ENCODE data around the gene IGSF9B.
"Not testable (repeated sequence)": the region's sequence is repeated elsewhere in the genome, so short reads cannot be mapped to it uniquely, and the experiment has no call there.

The IGSF9B gene, protein sequence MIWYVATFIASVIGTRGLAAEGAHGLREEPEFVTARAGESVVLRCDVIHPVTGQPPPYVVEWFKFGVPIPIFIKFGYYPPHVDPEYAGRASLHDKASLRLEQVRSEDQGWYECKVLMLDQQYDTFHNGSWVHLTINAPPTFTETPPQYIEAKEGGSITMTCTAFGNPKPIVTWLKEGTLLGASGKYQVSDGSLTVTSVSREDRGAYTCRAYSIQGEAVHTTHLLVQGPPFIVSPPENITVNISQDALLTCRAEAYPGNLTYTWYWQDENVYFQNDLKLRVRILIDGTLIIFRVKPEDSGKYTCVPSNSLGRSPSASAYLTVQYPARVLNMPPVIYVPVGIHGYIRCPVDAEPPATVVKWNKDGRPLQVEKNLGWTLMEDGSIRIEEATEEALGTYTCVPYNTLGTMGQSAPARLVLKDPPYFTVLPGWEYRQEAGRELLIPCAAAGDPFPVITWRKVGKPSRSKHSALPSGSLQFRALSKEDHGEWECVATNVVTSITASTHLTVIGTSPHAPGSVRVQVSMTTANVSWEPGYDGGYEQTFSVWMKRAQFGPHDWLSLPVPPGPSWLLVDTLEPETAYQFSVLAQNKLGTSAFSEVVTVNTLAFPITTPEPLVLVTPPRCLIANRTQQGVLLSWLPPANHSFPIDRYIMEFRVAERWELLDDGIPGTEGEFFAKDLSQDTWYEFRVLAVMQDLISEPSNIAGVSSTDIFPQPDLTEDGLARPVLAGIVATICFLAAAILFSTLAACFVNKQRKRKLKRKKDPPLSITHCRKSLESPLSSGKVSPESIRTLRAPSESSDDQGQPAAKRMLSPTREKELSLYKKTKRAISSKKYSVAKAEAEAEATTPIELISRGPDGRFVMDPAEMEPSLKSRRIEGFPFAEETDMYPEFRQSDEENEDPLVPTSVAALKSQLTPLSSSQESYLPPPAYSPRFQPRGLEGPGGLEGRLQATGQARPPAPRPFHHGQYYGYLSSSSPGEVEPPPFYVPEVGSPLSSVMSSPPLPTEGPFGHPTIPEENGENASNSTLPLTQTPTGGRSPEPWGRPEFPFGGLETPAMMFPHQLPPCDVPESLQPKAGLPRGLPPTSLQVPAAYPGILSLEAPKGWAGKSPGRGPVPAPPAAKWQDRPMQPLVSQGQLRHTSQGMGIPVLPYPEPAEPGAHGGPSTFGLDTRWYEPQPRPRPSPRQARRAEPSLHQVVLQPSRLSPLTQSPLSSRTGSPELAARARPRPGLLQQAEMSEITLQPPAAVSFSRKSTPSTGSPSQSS (N-terminal part only)

DNA sequence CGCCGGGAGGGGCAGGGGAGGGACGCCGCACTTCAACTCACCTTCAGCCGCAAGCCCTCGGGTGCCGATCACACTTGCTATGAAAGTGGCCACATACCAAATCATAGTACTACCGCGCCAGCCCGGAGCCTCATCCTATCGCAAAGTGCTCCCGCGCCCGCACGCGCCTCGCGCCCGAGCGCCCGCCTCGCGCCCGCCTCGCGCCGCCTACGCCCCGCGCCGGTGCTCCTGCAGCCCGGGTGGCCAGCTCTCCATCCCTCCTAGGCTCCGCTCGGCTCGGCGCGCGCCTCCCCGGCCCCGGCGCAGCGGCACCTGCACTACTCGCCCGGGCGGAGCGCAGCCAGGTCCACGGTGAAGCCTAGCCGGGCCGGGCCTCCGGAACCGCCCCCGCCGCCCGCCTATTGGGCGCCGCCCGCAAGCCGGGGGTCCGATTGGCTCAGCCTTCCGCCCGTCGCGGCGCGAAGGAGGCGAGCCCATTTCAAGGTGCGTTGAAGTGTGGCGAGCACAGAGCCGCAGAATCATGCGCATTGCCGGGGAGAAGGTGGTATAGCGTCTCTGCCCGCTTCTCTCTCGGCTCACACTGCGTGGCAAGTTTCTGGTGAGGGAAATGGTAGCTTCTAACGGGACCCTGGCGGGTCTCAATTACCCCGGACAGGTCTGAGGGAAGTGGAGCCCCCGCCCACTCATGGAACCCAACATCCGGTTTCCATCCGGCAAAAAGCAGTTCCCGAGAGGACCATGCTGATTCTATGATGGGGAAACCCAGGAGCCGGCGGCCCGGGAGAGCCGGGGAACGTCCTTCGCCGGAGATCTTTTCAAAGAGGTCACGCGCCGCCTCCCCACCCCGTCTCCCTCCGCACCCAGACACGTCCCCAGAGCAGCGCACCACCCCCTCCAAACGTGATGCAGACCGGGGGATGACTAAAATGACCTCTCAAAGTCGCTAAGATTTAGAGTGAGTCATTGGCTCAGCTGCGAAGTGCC lies at the start of gene IGSF9B:
IGSF9B (minus strand) TSS at position 319 of the 984 bp plus-strand sequence; CDS start at position 105, 214 bp downstream.
- Histone ChIP-seq H3K79me2 (ENCODE audit: low read length) (no peaks in the 10 kb centered on the region), H3K9ac (ENCODE audit: low read length) (no peak within 1 kb of the TSS), H3K27me3 (ENCODE audit: low read depth, low read length) (0 out of 2 replicates have a peak, but pooled peaks cover 2% of the 10 kb centered on the region), H3K4me1 (ENCODE audit: low read length) (no peaks in the 10 kb centered on the region), H3K36me3 (replicated peaks; ENCODE audit: low read depth, low read length) (no peaks in the 10 kb centered on the region), H3K4me2 (ENCODE audit: low read length) (no peak within 1 kb of the TSS), H3K4me3 (ENCODE audit: low read length) (no peak within 1 kb of the TSS), H3K27ac (ENCODE audit: low read length) (no peak within 1 kb of the TSS), H4K20me1 (ENCODE audit: insufficient read depth, low read length) (no peaks in the 10 kb centered on the region), H3K9me3 (ENCODE audit: insufficient read depth, low read length) (no peaks in the 10 kb centered on the region), H2AFZ (ENCODE audit: low read depth, low read length) (no peak within 1 kb of the TSS)
- TF ChIP-seq, protein P1, sequence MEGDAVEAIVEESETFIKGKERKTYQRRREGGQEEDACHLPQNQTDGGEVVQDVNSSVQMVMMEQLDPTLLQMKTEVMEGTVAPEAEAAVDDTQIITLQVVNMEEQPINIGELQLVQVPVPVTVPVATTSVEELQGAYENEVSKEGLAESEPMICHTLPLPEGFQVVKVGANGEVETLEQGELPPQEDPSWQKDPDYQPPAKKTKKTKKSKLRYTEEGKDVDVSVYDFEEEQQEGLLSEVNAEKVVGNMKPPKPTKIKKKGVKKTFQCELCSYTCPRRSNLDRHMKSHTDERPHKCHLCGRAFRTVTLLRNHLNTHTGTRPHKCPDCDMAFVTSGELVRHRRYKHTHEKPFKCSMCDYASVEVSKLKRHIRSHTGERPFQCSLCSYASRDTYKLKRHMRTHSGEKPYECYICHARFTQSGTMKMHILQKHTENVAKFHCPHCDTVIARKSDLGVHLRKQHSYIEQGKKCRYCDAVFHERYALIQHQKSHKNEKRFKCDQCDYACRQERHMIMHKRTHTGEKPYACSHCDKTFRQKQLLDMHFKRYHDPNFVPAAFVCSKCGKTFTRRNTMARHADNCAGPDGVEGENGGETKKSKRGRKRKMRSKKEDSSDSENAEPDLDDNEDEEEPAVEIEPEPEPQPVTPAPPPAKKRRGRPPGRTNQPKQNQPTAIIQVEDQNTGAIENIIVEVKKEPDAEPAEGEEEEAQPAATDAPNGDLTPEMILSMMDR (IDR thresholded peaks at IDR 0.05; ENCODE audit: low read depth, low read length): no peak
- no peak for TF ChIP-seq EZH2phosphoT487 (IDR thresholded peaks at IDR 0.05; ENCODE audit: low read depth)

DNA sequence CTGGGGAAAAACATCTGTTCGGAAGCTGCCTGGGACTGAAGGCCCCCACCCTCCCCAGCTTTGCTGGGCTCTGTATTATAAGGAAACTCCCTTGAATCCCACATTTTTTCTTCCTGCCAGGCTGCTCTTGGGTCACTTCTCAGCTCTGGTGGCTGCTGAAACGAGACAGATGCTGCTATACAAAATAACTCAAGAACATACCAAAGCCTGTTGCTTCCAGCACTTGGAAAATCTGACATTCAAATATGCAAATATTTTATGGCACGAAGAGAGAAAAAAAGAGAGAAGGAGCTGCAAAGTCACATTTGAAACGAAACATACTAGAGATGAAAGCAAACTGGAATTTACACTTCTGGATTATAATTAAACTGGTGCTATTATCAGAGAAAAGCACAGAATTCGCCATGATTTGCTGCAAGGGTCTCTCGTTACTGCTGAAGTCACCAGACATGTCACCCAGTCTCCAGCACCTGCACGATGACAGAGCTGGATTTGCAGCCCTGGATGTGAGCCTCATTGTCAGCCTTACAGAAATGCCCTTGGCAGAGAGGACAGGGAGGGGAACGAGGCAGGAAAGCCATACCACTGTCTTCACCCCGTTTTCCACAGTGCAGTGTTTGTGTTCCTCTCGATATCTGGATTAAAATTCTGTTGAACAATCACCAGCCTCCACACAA lies 47.9 kb upstream of the IGSF9B start:
- no peaks in the 10 kb centered on the region for H3K36me3 ChIP-seq (replicated peaks; ENCODE audit: low read depth, low read length)
- H3K4me3 ChIP-seq (ENCODE audit: low read length): no peak overlapping the region
- no peak for TF ChIP-seq EZH2phosphoT487 (IDR thresholded peaks at IDR 0.05; ENCODE audit: low read depth)
- TF ChIP-seq, protein P1 (IDR thresholded peaks at IDR 0.05; ENCODE audit: low read depth, low read length): no peak
- no peak overlapping the region for H2AFZ ChIP-seq (ENCODE audit: low read depth, low read length)
- H3K9me3 ChIP-seq (ENCODE audit: insufficient read depth, low read length): no peaks in the 10 kb centered on the region
- H3K9ac ChIP-seq (ENCODE audit: low read length): no peak overlapping the region
- H3K4me2 ChIP-seq (ENCODE audit: low read length): no peak overlapping the region
- H3K4me1 ChIP-seq (ENCODE audit: low read length): no peaks in the 10 kb centered on the region
- H3K79me2 ChIP-seq (ENCODE audit: low read length): no peaks in the 10 kb centered on the region
- H3K27ac ChIP-seq (ENCODE audit: low read length): no peak overlapping the region
- peaks cover 10% of the 10 kb centered on the region for H3K27me3 ChIP-seq (ENCODE audit: low read depth, low read length)
- no peaks in the 10 kb centered on the region for H4K20me1 ChIP-seq (ENCODE audit: insufficient read depth, low read length)

DNA sequence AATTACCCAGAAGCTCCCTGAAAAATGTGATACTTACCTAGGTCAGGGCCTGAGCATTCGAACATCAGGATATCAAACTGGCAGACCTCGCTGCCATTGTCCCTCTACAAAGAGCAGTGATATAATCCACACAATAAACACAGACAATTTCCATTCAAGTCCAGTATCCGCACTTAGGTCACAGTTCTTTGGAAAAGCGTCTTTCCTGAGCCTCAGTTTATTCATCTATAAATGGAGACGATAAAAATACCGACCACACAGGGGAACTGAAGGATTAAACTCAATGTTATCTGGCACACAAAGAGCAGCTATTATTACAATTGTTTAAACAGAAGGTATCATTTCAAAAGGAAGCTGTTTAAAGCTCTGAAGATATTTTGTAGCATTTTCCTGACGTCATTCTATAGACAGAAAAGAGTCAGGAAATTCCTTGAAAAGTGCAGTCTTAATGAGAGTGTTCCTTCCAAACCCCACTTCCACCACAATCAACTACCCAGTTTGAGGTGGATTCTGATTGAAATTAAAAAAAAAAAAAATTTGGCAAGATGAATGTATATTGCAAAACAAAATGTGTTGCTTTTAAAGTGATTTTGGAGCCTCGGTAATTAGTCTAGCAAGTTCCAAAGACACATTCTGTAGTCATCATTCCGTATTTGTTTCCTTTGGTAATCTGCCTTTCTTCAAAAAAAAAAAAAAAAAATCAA lies 47.2 kb upstream of the IGSF9B start:
- no peaks in the 10 kb centered on the region for H3K4me1 ChIP-seq (ENCODE audit: low read length)
- H3K27ac ChIP-seq (ENCODE audit: low read length): no peak overlapping the region
- peaks cover 5% of the 10 kb centered on the region for H3K27me3 ChIP-seq (ENCODE audit: low read depth, low read length)
- H3K9me3 ChIP-seq (ENCODE audit: insufficient read depth, low read length): no peaks in the 10 kb centered on the region
- no peak overlapping the region for H2AFZ ChIP-seq (ENCODE audit: low read depth, low read length)
- H3K4me3 ChIP-seq (ENCODE audit: low read length): no peak overlapping the region
- no peaks in the 10 kb centered on the region for H4K20me1 ChIP-seq (ENCODE audit: insufficient read depth, low read length)
- no peaks in the 10 kb centered on the region for H3K79me2 ChIP-seq (ENCODE audit: low read length)
- no peak for TF ChIP-seq EZH2phosphoT487 (IDR thresholded peaks at IDR 0.05; ENCODE audit: low read depth)
- TF ChIP-seq, protein P1 (IDR thresholded peaks at IDR 0.05; ENCODE audit: low read depth, low read length): no peak
- no peaks in the 10 kb centered on the region for H3K36me3 ChIP-seq (replicated peaks; ENCODE audit: low read depth, low read length)
- H3K4me2 ChIP-seq (ENCODE audit: low read length): no peak overlapping the region
- H3K9ac ChIP-seq (ENCODE audit: low read length): no peak overlapping the region

DNA sequence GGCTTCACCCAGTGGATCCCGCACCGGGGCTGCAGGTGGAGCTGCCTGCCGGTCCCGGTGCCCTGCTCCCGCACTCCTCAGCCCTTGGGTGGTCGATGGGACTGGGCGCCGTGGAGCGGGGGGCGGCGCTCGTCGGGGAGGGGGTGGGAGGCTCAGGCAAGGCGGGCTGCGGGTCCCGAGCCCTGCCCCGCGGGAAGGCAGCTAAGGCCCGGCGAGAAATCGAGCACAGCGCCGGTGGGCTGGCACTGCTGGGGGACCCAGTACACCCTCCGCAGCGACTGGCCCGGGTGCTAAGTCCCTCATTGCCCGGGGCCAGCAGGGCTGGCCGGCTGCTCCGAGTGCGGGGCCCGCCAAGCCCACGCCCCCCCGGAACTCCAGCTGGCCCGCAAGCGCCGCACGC lies 46.1 kb upstream of the IGSF9B start:
- H3K4me3 ChIP-seq (ENCODE audit: low read length); H3K36me3 ChIP-seq (replicated peaks; ENCODE audit: low read depth, low read length); H3K4me1 ChIP-seq (ENCODE audit: low read length); H2AFZ ChIP-seq (ENCODE audit: low read depth, low read length); H3K27me3 ChIP-seq (ENCODE audit: low read depth, low read length); H3K9me3 ChIP-seq (ENCODE audit: insufficient read depth, low read length); H3K27ac ChIP-seq (ENCODE audit: low read length); H3K79me2 ChIP-seq (ENCODE audit: low read length); H3K9ac ChIP-seq (ENCODE audit: low read length); H4K20me1 ChIP-seq (ENCODE audit: insufficient read depth, low read length); H3K4me2 ChIP-seq (ENCODE audit: low read length): not testable (repeated sequence)

DNA sequence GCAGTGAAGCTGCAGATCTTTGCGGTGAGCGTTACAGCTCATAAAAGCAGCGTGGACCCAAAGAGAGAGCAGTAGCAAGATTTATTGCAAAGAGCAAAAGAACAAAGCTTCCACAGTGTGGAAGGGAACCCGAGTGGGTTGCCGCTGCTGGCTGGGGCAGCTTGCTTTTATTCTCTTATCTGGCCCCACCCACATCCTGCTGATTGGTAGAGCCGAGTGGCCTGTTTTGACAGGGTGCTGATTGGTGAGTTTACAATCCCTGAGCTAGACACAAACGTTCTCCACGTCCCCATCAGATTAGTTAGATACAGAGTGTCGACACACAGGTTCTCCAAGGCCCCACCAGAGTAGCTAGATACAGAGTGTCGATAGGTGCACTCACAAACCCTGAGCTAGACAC lies 45.6 kb upstream of the IGSF9B start:
- not testable (repeated sequence) for H3K27ac ChIP-seq (ENCODE audit: low read length); H3K27me3 ChIP-seq (ENCODE audit: low read depth, low read length); H4K20me1 ChIP-seq (ENCODE audit: insufficient read depth, low read length); H3K4me1 ChIP-seq (ENCODE audit: low read length); H3K4me3 ChIP-seq (ENCODE audit: low read length); H3K4me2 ChIP-seq (ENCODE audit: low read length); H3K36me3 ChIP-seq (replicated peaks; ENCODE audit: low read depth, low read length); H3K9me3 ChIP-seq (ENCODE audit: insufficient read depth, low read length); H3K9ac ChIP-seq (ENCODE audit: low read length); H2AFZ ChIP-seq (ENCODE audit: low read depth, low read length); H3K79me2 ChIP-seq (ENCODE audit: low read length)

Measured in OCI-LY3 (cell line).